ENCODE results near the gene ITSN1.
A peak's percentile ranks its signal among the peaks of the same experiment; 100 is the strongest.

GRCh38 chr21:33914188-33914587, 271.9 kb downstream of the ITSN1 start:
- TF ChIP-seq POLR2A (IDR thresholded peaks at IDR 0.05) (no peak), CTCF (IDR thresholded peaks at IDR 0.05) (no peak), POLR2AphosphoS5 (IDR thresholded peaks at IDR 0.05) (peak in 2 of 3 donors; percentile 38 to 58), EP300 (IDR thresholded peaks at IDR 0.05) (no peak)
